Measurements from ENCODE around the gene MT3.

MT3 gene

GRCh38 chr16:56589141-56590039 lies at the start of gene MT3:
Gene MT3 (plus strand): TSS chr16:56589528. CDS start chr16:56589591, 63 bp downstream.
- no peak for FAIRE-seq

- FAIRE-seq, result no peak
Measured at GRCh38 chr16:56539656-56540055, 49.7 kb upstream of the MT3 start.

- FAIRE-seq, result no peak
Measured at GRCh38 chr16:56542039-56542438, 47.3 kb upstream of the MT3 start.

GRCh38 chr16:56547120-56547948 lies 42.0 kb upstream of the MT3 start:
- no peak for FAIRE-seq

- no peak for FAIRE-seq
Measured at GRCh38 chr16:56547949-56548567, 41.3 kb upstream of the MT3 start.

GRCh38 chr16:56549161-56549560 lies 40.2 kb upstream of the MT3 start:
- no peak for FAIRE-seq

GRCh38 chr16:56549744-56550385 lies 39.5 kb upstream of the MT3 start:
- FAIRE-seq, result no peak

GRCh38 chr16:56551796-56552738 lies 37.3 kb upstream of the MT3 start:
- FAIRE-seq, result no peak

- no peak for FAIRE-seq
Measured at GRCh38 chr16:56554441-56554840, 34.9 kb upstream of the MT3 start.

GRCh38 chr16:56558024-56558747 lies 31.1 kb upstream of the MT3 start:
- FAIRE-seq, result no peak

GRCh38 chr16:56559109-56559508 lies 30.2 kb upstream of the MT3 start:
- no peak for FAIRE-seq

- FAIRE-seq, result no peak
Measured at GRCh38 chr16:56560447-56560846, 28.9 kb upstream of the MT3 start.

GRCh38 chr16:56561126-56561525 lies 28.2 kb upstream of the MT3 start:
- no peak for FAIRE-seq

GRCh38 chr16:56564793-56565477 lies 24.4 kb upstream of the MT3 start, which contains the start of gene MT4:
Gene MT4 (plus strand): TSS chr16:56565073. CDS start chr16:56565129, 56 bp downstream.
- no peak for FAIRE-seq

- FAIRE-seq, result no peak
Measured at GRCh38 chr16:56569971-56570370, 19.4 kb upstream of the MT3 start.

GRCh38 chr16:56571525-56571924 lies 17.8 kb upstream of the MT3 start:
- FAIRE-seq, result no peak

GRCh38 chr16:56574625-56575024 lies 14.7 kb upstream of the MT3 start:
- FAIRE-seq, result no peak

GRCh38 chr16:56576585-56577299 lies 12.6 kb upstream of the MT3 start:
- no peak for FAIRE-seq

- FAIRE-seq, result no peak
Measured at GRCh38 chr16:56577300-56577625, 12.1 kb upstream of the MT3 start.
